Endothelial cell of umbilical vein (primary cell): Measurements from ENCODE around the gene FAM107A. TPM values are rescaled to one million over a fixed set of nuclear protein-coding genes. Genes with fewer than 3 reads are reported as not detected.

Experiments used
- polyA plus RNA-seq, 4 experiments: library from polyadenylated mRNA; depleted of rRNA in 3 of 4; stranded (reverse) in 3 of 4; unstranded in 1 of 4; fragments of >200 nt; gene quantifications; 2 replicates each; pipeline versions ENCODE4 v1.2.1 to v1.2.3, GENCODE V29; 2011 to 2012; ENCODE audit warnings: missing spikeins in 1 of 4
- total RNA-seq: library from RNA; stranded (reverse); gene quantifications from 2 replicates; pipeline ENCODE4 v1.2.3, GENCODE V29; 2021

Gene FAM107A
- total and polyA plus RNA-seq, 2 donors (not counting 3 experiments of a cell fraction or from before 2014, with no cell fraction given), result 5.7 to 10.7 TPM

Other genes with a start within 250 kb of the FAM107A start
- gene PXK, start 244.5 kb downstream of the FAM107A start, total RNA-seq, result 11.1 and 14.6 TPM in 2 replicates
- 8.4 and 11.3 TPM in 2 replicates for gene PXK, start 244.5 kb downstream of the FAM107A start, polyA plus RNA-seq
- gene PDHB, start 143.6 kb downstream of the FAM107A start, total RNA-seq, result 59.3 and 60.8 TPM in 2 replicates
- gene PDHB, start 143.6 kb downstream of the FAM107A start, polyA plus RNA-seq, result 40.7 and 50.8 TPM in 2 replicates
- 6.4 and 7.4 TPM in 2 replicates for gene KCTD6, start 85.3 kb downstream of the FAM107A start, total RNA-seq
- gene KCTD6, start 85.3 kb downstream of the FAM107A start, polyA plus RNA-seq, result 5.4 and 6.4 TPM in 2 replicates
- 1.5 and 2.1 TPM in 2 replicates for gene ACOX2, start 40.2 kb downstream of the FAM107A start, total RNA-seq
- 10.5 and 10.7 TPM in 2 replicates for gene ACOX2, start 40.2 kb downstream of the FAM107A start, polyA plus RNA-seq
- not detected in 2 replicates for gene FAM3D, start 89.4 kb upstream of the FAM107A start, total RNA-seq
- gene FAM3D, start 89.4 kb upstream of the FAM107A start, polyA plus RNA-seq, result 0.12 and 0.22 TPM in 2 replicates